T1000 (cell line): ENCODE data around the gene SYNPO2L.
"Not testable (repeated sequence)": the region's sequence is repeated elsewhere in the genome, so short reads cannot be mapped to it uniquely, and the experiment has no call there.

Source experiments
- DNase-seq: peaks from one replicate; lab custom pipeline; 2025; ENCODE audit warnings: mixed read lengths; lab: John Stamatoyannopoulos, UW

Gene SYNPO2L, protein sequence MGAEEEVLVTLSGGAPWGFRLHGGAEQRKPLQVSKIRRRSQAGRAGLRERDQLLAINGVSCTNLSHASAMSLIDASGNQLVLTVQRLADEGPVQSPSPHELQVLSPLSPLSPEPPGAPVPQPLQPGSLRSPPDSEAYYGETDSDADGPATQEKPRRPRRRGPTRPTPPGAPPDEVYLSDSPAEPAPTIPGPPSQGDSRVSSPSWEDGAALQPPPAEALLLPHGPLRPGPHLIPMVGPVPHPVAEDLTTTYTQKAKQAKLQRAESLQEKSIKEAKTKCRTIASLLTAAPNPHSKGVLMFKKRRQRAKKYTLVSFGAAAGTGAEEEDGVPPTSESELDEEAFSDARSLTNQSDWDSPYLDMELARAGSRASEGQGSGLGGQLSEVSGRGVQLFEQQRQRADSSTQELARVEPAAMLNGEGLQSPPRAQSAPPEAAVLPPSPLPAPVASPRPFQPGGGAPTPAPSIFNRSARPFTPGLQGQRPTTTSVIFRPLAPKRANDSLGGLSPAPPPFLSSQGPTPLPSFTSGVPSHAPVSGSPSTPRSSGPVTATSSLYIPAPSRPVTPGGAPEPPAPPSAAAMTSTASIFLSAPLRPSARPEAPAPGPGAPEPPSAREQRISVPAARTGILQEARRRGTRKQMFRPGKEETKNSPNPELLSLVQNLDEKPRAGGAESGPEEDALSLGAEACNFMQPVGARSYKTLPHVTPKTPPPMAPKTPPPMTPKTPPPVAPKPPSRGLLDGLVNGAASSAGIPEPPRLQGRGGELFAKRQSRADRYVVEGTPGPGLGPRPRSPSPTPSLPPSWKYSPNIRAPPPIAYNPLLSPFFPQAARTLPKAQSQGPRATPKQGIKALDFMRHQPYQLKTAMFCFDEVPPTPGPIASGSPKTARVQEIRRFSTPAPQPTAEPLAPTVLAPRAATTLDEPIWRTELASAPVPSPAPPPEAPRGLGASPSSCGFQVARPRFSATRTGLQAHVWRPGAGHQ

DNA sequence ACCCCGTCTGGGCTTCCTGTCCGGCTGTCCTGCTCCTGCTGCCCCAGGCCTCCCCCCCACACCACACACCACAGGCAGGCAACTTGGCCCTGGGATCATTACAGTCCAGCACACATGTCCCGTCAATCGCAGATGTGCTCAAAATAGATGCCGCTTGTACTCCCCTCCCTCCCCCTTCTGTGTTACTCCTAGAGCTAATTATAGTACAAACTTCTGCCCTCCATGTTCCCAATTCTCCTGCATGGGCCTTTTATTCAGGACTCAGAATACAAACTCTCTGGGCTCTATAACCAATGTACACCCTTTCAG, at the start of gene SYNPO2L:
SYNPO2L (minus strand) TSS at position 40 of the 309 bp plus-strand sequence. CDS start 107 bp downstream, outside the sequence.
- no peak for DNase-seq

DNA sequence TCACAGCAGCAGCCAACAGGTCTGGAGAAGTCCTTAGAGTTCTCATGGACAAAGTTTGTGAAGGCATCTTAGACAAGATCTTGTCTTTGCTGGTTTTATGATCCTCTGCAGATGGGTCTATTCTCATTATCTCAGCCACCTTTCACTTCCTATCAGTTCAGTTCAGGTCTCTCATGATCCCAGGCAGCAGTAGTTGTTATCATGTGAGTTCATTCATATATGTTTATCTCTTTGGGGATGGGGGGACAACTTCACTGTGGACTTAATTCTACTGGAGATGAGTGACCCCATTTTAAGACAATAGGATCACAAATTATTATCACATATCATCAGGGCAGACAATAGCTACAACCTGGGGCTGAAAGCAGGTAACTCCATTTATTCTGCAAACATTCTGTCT, 48.1 kb upstream of the SYNPO2L start:
- DNase-seq, result not testable (repeated sequence)

DNA sequence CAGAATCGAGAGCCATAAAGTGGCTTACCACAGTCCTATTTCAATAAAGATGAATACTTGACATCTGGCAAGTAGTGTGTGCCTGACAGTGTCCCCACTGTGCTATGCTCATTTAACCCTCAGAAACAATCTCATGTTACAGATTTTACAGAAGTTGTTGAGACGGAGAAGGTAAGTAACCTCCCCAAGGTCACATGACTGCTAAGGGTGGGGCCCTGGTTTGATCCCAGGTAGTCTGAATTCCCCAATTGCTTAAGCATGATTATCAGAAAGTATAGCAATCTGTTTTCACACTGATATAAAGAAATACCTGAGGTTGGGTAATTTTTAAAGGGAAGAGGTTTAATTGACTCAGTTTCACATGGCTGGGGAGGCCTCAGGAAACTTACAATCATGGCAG, 43.0 kb upstream of the SYNPO2L start:
- not testable (repeated sequence) for DNase-seq

DNA sequence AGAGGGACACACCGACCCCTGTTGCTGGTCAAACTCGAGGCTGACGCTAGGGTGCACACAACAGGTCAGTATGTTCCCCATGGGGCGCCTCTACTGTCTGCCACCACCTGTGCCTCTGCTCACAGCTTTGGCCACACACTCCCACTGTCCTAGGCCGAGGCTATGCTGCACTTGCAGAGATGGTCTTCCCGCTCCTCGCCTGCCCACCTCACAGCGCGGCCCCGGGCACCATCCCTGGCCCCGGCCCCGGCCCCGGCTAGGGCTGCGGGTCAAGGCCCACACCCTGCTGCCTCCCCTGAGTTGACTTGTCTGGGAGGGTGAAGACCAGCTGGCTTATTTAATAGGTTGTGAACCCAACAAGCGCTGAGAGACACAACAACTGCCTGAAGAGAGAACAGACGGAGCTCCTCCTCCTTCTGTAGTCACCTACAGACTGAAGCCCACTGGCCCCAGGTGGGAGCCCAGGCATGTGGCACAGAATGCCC, 41.9 kb upstream of the SYNPO2L start, which contains the start of gene AGAP5:
AGAP5 (minus strand) TSS at position 435 of the 485 bp plus-strand sequence; CDS start at position 81, 354 bp downstream.
- not testable (repeated sequence) for DNase-seq

GRCh38 chr10:73695302-73695701, 39.5 kb upstream of the SYNPO2L start:
- not testable (repeated sequence) for DNase-seq

DNA sequence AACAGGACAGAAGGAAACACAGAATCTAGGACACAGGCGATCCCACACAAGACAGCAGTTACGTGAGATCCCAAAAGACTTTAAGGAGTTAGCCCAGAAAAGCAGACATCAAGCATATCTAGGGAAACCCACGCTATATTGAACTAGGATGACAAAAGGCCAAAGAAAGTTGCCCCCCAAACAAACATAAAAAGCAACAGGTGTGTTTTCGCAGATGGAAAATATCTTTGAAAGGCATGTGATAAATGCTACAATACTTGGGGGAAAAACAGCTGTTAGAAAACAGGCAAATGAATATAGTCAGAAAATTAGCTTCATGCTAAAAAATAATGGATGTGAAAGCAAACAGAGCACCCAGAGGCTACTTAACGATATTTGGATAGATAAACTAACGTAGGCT, 34.9 kb upstream of the SYNPO2L start:
- not testable (repeated sequence) for DNase-seq

GRCh38 chr10:73689596-73689995, 33.8 kb upstream of the SYNPO2L start:
- not testable (repeated sequence) for DNase-seq

DNA sequence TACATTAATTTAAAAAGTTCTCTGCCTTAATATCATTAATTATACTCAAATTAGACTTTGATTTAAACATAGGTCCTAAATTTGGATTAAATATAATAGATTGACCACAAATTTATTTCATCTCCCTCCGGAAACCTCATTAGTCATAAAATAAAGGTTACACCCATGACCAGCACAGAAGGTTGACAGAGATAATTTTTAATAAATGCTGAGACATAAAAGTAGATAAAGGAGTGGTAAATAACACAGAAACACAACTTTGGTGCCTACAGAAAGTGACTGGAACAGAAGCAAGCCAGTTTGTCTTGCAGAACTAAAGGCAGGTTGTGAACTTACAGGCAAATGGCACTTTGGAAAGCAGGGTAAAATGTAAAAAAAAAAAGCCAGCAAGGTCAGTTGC, 31.8 kb upstream of the SYNPO2L start:
- not testable (repeated sequence) for DNase-seq

DNA sequence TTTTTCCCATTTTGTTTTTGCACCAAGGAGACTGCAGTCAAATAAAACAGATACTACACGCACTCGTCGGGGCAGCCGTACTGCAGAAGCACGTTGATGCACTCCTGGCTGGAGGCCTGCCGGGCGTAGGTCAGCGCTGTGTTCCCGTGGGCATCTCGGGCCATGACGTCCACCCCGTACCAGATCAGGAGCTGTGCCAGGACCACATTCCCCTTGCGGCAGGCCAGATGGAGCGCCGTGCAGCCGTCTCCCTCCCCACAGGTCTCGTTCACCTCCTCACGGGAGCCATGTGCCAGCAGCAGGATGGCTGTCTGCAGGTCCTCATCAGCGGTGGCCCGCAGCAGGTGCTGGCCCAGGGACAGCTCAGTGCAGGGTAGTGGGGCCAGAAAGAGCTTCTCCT, 18.7 kb upstream of the SYNPO2L start:
- not testable (repeated sequence) for DNase-seq

DNA sequence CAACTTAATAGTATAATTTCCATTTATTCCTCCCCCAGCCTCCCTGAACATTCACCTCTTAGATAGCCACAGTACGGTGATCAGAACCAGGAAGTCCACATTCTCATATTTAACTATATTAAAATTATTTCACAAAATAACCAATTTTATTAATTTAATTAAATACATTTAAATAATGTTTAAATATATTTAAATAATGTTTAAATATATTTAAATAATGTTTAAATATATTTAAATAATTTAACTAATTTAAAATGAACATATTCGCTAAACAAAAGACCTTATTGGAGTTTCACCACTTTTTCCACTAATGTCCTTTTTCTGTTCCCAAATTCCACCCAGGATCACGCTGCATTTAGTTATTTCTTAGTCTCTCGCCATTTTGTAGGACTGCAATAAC, 12.5 kb upstream of the SYNPO2L start:
- DNase-seq, result not testable (repeated sequence)

DNA sequence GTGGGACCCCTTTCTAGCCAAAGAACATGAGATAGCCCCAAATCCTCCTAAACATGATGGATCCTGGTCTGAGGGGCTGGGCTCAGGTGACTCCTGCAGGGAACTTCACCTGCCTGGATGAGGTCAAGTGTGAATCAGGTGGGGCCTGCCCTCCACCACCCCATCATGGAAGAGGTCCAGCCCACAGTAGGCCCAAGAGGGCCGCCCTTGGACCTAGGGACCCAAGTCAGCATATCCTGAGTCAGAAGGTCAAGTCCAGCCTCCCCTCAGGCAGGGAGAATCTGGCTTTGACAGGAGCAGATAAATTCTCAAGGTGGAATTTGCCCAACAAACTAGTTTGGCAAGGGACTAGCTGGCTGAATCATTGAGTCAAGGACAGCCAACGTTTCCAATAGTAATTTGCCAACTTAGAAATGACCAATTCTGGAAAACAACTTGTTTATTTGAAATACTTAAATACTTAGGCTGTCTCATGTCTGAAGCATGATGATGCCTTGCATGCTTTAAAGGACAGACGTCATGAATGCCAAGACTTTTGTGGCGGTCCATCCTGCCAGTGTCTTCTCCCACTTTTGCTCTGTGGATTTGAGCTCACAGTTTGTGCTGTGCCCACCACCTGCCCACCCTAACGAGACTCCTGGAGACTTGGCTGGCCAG, 10.5 kb upstream of the SYNPO2L start:
- DNase-seq, result not testable (repeated sequence)

DNA sequence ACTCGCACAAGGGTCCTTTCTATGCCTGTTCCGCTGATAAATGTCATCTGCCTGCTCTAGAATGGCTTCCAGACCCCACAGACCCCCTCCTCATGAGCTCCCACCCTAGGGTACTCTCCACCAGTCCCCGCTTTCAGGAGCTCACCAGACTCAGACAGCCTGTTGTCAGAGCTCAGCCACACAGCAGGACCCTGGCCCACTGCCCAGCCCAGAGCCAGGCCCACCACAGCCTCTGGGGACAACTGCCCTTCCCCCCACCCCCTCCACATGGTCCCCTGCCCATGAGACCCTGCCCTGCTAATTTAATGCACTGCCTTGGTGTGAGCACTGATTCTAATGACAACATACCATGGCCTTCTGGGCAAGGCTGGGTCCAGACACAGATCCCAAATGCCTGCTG, 9.8 kb upstream of the SYNPO2L start:
- not testable (repeated sequence) for DNase-seq

- not testable (repeated sequence) for DNase-seq
These were observed 8.6 kb upstream of the SYNPO2L start for GRCh38 chr10:73664156-73665040.

DNA sequence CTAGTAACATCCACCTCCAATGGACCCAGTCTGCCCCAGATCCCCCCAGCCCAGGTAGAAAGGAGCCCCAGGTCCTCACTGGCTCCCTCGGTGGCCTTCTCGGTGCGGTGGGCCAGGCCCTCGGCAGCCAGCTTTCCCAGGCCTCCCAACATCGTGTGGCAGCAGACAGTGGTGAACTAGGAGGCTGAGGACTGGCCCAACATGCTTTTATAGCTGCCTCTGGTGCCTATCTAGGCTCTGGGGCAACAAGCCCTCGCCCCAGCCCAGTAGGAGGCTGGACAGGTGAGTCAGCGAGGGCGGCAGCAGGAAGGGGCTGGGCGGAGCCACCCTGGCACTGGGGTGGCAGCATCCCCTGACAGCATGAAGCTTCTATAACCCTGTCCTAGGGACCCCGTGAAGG, 7.8 kb upstream of the SYNPO2L start:
- not testable (repeated sequence) for DNase-seq

DNA sequence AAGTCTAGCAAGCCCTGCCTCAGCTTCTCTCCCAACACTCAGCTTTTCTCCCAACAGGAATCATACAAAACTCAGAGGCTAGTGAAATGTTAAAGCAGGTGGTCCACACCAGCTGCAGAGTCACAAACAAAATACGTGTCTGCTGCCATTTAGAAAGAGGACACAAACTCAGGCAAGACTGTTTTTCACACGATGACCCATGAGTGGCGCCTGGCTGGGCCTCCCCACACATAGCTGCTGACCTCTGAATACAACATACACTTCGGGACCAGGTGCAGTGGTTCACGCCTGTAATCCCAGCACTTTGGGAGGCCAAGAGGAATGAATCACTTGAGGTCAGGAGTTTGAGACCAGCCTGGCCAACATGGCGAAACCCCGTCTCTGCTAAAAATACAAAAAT, 6.9 kb upstream of the SYNPO2L start:
- DNase-seq, result not testable (repeated sequence)

DNA sequence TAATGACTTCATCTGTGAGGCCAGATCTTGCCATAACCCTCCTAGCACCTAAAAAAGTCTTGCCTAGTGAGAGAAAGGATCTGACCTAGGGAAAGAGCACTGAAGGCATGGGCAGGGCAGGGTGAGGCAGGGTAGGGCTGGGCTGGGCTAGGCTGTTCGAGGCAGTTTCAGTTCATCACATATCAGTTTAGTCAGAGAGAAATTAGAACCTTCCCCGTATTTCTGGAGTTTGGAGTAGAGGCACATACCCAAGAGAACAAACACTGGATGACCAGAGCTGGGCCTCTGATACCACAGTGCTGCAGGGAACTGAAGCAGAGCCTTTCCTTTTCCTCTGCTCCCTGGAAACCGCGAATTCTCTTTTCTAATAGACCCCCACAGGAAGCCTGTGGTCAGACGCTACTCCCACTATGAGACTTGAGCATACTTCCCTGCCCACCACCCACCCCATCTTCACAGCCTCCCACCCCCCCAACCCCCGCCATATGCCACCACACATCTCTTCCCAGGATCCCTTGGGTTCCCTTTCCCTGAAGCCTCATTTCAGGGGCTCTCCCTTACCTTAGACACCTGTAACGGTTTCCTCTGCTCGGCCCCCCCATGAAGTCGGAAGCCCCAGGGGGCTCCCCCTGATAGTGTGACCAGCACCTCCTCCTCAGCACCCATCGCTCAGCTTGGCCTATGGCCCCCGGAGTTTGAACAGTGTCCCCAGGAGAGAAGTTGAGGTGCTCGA, 406 bp downstream of the SYNPO2L start:
- DNase-seq, result no peak

GRCh38 chr10:73653701-73654100, 2.1 kb downstream of the SYNPO2L start:
- no peak for DNase-seq

- no peak for DNase-seq
These were observed 2.6 kb downstream of the SYNPO2L start for GRCh38 chr10:73653195-73653594.

GRCh38 chr10:73650537-73651331, 5.1 kb downstream of the SYNPO2L start:
- DNase-seq, result no peak
